NCI-H82 treated with DMSO at 0.1 percent for 48 hours (cell line): Measurements from ENCODE around the gene SLC39A9.
"Not testable (repeated sequence)": the region's sequence is repeated elsewhere in the genome, so short reads cannot be mapped to it uniquely, and the experiment has no call there.

Source experiments
- DNase-seq: peaks from one replicate; lab custom pipeline; 2025; ENCODE audit not compliant: unreplicated experiment; lab: John Stamatoyannopoulos, UW

SLC39A9 gene

GRCh38 chr14:69475194-69475818 lies 76.8 kb downstream of the SLC39A9 start:
- DNase-seq: no peak

- not testable (repeated sequence) for DNase-seq
Observed at GRCh38 chr14:69476824-69477450, 78.4 kb downstream of the SLC39A9 start.

GRCh38 chr14:69478055-69478454 lies 79.6 kb downstream of the SLC39A9 start:
- not testable (repeated sequence) for DNase-seq

GRCh38 chr14:69479696-69480095 lies 81.2 kb downstream of the SLC39A9 start:
- no peak for DNase-seq

DNA sequence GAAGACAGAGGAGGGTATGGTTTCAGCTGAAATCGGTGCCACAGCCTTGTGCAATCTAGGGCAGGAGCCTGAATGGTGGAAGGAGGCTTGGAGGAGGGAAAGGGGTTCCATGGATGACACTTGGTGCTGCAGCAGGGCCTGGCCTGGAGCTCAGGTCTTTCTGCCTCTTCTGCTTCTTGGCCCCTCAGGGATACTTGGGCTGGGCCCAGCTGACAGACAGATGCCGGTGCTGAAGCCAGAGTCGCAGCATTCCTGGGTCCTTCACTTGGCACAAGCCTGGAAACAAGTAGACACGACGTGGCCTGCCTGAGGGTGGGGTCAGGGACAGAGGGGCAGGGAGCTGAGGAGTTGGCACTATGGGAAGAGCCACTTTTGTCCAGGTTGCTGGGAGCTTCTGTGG lies 81.6 kb downstream of the SLC39A9 start:
- no peak for DNase-seq

DNA sequence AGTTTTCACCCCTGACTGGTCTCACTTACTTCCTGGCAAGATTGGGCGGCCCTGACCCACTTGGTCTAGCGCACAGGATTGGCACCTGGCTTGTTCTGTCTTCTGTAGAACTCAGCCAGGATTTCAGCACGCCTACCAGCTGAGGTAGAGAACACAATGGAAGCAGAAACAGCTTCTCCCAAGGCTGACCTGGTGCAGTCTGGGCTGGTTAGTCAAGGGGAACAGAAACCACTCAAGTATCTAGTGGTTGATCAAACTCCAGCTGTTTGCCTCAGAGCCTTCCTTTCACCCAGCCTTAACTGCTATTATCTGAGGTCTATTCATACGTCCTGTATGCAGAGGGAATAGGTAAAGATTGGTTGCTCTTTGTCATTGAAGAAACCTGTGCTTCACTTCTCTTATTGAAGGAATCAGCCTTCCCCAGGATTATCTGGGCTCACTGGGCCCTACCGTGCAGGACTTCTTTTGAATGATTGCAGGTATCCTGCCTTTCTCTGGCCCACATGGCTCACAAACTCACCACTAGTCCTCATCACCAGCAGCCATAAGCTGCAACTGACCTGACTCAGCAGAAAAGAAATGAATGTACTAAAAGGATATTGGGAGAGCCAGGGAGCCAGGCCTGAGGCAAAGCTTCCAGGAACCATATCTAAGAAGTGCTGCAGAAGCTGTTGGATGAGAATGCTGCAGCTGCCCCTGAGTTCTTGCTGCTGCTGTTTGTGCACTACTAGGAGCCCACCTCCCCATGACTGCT lies 83.5 kb downstream of the SLC39A9 start:
- no peak for DNase-seq

DNA sequence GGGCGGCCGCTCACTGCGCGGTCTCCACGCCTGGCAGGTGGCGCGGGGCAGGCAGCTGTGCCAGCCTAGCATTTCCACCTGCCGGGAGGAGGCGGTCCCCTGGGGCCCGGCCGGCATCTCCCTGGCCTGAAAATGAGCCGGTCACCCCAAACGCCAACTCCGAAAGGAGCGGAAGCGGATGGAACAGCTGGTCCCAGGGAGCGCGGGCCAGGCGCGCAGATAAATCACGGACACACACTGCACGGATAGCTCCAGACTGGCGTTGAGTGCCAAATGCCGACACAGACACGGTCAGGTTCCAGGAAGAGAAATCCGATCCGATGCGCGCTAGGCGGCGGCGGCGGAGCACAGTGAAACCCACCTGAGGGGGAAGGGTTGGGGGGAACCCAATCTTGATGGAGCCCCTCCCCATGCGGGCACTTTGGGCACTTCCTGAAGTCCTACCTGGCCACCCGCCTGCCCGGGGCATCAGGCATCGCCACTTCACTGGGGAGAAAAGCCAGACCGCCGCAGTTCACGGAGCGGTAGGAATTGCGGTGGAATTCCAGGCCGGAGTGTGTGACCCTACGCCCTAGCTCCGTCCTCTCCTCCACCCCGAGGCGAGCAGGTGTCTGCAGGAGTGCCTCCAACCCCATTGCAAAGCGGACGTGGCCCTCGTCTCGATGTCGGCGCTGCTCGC lies 85.4 kb downstream of the SLC39A9 start:
- DNase-seq: no peak

- DNase-seq: no peak
Observed at GRCh38 chr14:69484444-69485314, 86.2 kb downstream of the SLC39A9 start, which contains the start of gene PLEKHD1. Gene PLEKHD1, plus strand, starts transcription at chr14:69484728. Its CDS starts 238 bp downstream, at chr14:69484966.

DNA sequence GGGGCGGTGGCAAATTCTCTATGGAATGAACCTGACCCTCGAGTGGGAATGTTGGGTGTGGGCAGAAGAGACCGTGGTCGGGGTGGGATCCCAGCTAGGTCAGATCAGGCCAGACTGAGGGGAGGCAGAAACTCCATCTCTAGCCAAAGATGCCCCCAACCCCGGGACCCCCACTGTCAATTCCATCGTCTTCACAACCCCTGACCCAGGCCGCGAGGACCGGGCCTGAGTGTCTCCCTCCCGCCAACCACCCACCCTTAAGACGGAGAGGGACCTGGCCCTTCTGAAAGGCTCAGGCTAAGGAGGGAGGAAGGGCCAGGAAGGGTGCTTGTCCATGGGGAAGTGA lies 86.8 kb downstream of the SLC39A9 start:
- DNase-seq: no peak

DNA sequence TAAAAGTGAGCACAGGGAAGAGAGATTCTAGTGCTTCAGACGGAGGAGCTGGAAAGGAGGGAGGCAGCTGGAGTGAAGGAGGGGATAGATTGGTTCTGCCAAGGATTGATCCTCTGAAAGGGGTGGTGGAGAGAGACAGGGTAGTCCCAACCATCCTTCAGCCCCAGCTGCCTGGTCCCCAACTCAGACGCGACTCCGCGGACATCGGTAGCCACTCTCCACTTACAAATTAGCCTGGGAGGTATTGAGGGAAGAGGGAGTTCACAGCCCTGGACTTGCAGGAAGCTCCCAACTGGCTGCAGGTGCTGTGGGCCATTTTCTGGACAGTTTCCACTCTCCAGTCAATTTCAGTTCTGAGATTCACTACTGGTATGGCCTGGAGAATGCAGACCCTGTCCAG lies 87.2 kb downstream of the SLC39A9 start:
- no peak for DNase-seq

DNA sequence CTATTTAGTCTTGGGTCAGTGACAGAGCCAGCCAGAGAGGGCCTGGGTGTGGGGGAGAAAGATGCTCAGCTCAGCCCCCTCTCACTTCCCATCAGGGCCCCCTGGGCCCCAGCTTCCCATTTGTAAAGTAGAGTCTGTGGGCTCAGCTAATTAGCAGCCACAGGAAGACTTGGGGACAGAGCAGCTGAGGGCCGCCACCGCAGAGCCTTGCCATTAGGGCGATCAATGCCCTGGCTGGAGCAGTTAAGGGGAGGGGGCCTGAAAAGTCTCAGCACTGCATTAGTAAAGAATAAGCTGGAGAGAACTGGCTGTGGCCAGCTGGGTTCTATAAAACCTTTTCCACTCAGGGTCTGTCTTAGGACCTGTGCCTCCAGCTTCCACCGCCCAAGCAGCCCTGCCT lies 88.7 kb downstream of the SLC39A9 start:
- DNase-seq: no peak

- DNase-seq: no peak
Observed at GRCh38 chr14:69487771-69488170, 89.3 kb downstream of the SLC39A9 start.

DNA sequence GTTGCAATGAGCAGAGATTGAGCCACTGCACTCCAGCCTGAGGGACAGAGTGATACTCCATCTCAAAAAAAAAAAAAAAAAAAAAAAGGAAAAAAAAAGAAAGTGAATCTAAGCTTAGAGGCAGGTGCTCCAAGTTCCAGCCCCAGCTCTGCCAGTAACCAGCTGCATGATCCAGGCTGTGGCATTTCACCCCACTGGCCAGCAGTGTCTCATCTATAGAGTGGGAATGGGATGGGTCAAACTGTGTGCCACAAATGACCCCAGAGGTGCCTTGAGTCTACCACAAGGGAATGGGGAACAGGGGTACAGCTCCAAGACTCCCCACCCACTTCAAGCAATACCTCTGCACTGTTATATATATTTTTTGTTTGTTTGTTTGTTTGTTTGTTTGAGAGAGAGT lies 91.0 kb downstream of the SLC39A9 start:
- no peak for DNase-seq

DNA sequence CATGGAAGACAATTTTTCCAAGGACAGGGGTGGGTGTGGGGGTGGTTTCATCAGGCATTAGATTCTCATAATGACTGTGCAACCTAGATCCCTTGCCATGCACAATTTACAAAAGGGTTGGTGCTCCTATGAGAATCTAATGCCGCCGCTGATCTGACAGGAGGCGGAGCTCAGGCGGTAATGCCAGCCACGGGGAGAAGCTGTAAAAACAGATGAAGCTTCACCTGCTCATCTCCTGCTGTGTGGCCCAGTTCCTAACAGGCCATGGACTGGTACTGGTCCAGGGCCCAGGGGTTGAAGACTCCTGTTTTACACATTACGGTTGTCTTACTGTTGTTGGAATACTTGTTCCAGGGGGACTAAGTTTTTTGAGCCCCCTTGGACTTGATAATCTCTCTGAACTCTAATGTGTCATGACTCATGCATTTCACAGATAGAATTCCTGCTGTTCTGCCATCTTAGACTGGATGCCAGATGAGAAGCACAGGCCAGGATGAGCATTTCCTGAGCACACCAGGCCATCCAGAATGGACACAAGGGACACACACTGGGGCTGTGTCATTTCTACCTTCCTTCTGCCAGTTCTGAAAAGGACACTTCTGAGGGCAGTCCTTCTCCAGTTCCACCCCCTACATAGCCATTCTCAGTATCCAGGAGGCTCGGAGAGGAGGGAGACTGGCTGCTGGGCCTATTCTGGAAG lies 91.9 kb downstream of the SLC39A9 start:
- no peak for DNase-seq

- DNase-seq: no peak
Observed at GRCh38 chr14:69491193-69491592, 92.7 kb downstream of the SLC39A9 start.

DNA sequence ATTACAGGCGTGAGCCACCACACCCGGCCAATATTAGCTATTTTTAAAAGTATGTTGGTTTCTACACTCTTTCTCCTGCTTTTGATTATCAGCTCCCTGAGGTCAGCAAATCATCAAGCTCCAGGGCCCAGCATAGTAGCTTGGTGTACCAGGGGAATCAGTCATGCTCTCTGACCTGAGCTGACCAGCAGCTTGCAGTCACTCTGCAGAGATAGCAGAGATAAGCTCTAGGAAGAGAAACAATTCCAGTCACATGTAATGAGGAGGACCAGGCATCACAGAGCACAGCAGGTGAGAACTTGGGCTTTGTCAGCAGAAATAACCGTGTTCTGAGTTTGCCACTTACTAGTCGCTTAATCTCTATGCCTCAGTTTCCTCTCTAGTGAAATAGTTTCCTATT lies 94.5 kb downstream of the SLC39A9 start:
- no peak for DNase-seq

- no peak for DNase-seq
Observed at GRCh38 chr14:69493791-69494190, 95.3 kb downstream of the SLC39A9 start.

GRCh38 chr14:69495341-69495921 lies 96.9 kb downstream of the SLC39A9 start:
- no peak for DNase-seq

- DNase-seq: not testable (repeated sequence)
Observed at GRCh38 chr14:69497866-69498265, 99.4 kb downstream of the SLC39A9 start.

- DNase-seq: not testable (repeated sequence)
Observed at GRCh38 chr14:69498286-69498685, 99.8 kb downstream of the SLC39A9 start.
